ENCODE data around the gene ABHD17B.

GRCh38 chr9:71858102-71858798 lies 52.7 kb downstream of the ABHD17B start:
- TF ChIP-seq, protein P1, sequence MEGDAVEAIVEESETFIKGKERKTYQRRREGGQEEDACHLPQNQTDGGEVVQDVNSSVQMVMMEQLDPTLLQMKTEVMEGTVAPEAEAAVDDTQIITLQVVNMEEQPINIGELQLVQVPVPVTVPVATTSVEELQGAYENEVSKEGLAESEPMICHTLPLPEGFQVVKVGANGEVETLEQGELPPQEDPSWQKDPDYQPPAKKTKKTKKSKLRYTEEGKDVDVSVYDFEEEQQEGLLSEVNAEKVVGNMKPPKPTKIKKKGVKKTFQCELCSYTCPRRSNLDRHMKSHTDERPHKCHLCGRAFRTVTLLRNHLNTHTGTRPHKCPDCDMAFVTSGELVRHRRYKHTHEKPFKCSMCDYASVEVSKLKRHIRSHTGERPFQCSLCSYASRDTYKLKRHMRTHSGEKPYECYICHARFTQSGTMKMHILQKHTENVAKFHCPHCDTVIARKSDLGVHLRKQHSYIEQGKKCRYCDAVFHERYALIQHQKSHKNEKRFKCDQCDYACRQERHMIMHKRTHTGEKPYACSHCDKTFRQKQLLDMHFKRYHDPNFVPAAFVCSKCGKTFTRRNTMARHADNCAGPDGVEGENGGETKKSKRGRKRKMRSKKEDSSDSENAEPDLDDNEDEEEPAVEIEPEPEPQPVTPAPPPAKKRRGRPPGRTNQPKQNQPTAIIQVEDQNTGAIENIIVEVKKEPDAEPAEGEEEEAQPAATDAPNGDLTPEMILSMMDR (conservative IDR thresholded peaks at IDR 0.05) = no peak
- no peak for TF ChIP-seq EZH2 (IDR thresholded peaks at IDR 0.05; ENCODE audit: low read depth)
